Upper lobe of left lung (tissue), 6 donors: Measurements from ENCODE around the gene CCR9. TPM values are rescaled to one million over a fixed set of nuclear protein-coding genes. Genes with fewer than 3 reads are reported as not detected.

Source experiments
- ATAC-seq, 2 donors: fragments of 200-7000 bp; cut with Tn5 transposase; one replicate each; pipeline ENCODE4 v1.9.1; 2022; ENCODE audit warnings: mild to moderate bottlenecking in 2 of 2, moderate library complexity in 2 of 2; ENCODE audit not compliant: low FRiP score in 2 of 2
- DNase-seq, 2 donors: peaks; one replicate each; pipeline ENCODE4 v3.0.0-alpha.2; 2019 to 2020
- H3K27ac ChIP-seq, 4 donors: fragments of 200-600 bp; sonication (generic); one replicate each; pipeline ENCODE4 v1.5.1; 2016 to 2019
- H3K27me3 ChIP-seq, 4 donors: fragments of 200-600 bp; sonication (generic); one replicate each; pipeline ENCODE4 v1.5.1; 2017 to 2019
- H3K36me3 ChIP-seq, 4 donors: fragments of 200-600 bp; sonication (generic); one replicate each; pipeline ENCODE4 v1.5.1; 2016 to 2019
- H3K4me1 ChIP-seq, 4 donors: fragments of 200-600 bp; sonication (generic); one replicate each; pipeline ENCODE4 v1.5.1; 2018 to 2019
- H3K4me3 ChIP-seq, 4 donors: fragments of 200-600 bp; sonication (generic); one replicate each; pipeline ENCODE4 v1.5.1; 2017 to 2019; ENCODE audit warnings: mild to moderate bottlenecking in 2 of 4, moderate library complexity in 1 of 4
- H3K9me3 ChIP-seq, 4 donors: fragments of 200-600 bp; sonication (generic); one replicate each; pipeline ENCODE4 v1.5.1; 2018 to 2019
- EP300 ChIP-seq, 4 donors: sonication (generic); formaldehyde crosslinking; IDR thresholded peaks; one replicate each; pipeline ENCODE4 v1.5.1; 2017; ENCODE audit warnings: antibody characterized with exemption in 4 of 4, control low read depth in 2 of 4
- POLR2A ChIP-seq, 4 donors: fragments of 450-650 bp; IDR thresholded peaks; one replicate each; pipeline ENCODE4 v1.5.1; 2016 to 2017; ENCODE audit warnings: antibody characterized with exemption in 4 of 4, mild to moderate bottlenecking in 2 of 4
- POLR2AphosphoS5 ChIP-seq, 2 donors: sonication (generic); formaldehyde crosslinking; IDR thresholded peaks; one replicate each; pipeline ENCODE4 v1.5.1; 2017; ENCODE audit warnings: antibody characterized with exemption in 2 of 2
- WGBS, 2 donors: methylation state at CpG; one replicate each; pipeline ENCODE4 v1.1.5; 2017 to 2018; 5-methylcytosine and 5-hydroxymethylcytosine counted together
- total RNA-seq, 6 donors: library from RNA; depleted of rRNA in 4 of 6; stranded (reverse); fragments of >200 nt in 4 of 6; gene quantifications; one replicate each; pipeline versions ENCODE4 v1.1.0 to v1.2.1, GENCODE V29; 2016 to 2021
- TF ChIP-seq, protein P1 (sequence below), 6 experiments: fragments of 450-650 bp in 4 of 6; fragments of 200-600 bp in 2 of 6; sonication (generic) in 2 of 6; IDR thresholded peaks; one replicate each; pipeline ENCODE4 v1.5.1; 2016 to 2019; ENCODE audit warnings: antibody characterized with exemption in 6 of 6
- donor health status: DM: no; HTN: no; CAD: no; lungs with moderate emphysema.
- donor health status: DM: no; HTN: yes; CAD: no; lungs with severe emphysema.

CCR9 gene
- total RNA-seq, 6 donors from 2014 or later: 0.11 to 0.13 TPM; not detected in 4

DNA sequence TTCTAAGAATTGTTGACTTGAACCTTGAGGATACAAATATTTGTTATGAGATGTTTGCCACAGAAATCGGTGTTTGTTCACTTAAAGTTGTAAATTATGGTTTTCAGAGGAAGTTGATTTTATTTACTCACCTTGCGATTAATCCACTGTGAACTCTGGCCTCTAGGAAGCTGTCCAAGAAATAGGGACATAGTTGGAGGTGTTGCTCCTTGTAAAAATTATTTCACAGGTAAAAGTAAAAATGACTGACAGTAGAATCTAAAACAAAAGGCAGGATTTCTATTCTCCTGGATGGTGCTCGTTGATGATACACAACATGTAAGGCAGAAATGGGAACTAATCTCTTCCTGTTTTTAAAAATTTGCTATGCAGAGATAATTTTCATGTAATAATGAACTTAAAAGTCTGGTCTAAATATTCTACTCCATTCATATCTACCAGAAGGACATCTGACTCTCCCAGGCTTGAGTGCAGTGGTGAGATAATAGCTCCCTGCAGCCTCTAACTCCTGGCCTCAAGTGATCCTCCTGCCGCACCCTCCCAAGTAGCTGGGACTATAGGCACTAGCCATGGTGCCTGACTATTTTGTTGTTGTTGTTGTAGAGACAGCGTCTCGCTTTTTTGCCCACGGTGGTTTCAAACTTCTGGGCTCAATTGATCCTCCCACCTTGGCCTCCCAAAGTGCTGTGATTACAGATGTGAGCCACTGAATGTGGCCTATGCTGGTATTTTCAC is 27.4 kb upstream of the CCR9 start:
- Histone ChIP-seq H3K27ac (no peak overlapping the region), H3K27me3 (no peaks in the 10 kb centered on the region), H3K36me3 (no peaks in the 10 kb centered on the region), H3K4me3 (no peak overlapping the region), H3K4me1 (no peaks in the 10 kb centered on the region), H3K9me3 (peaks cover 0 to 4% (median 2%) of the 10 kb centered on the region in 4 donors)
- DNase-seq (no peak), ATAC-seq (no peak)
- WGBS, 2 donors: 70 to 85% methylated on average over 7 of the region's 7 CpGs
- TF ChIP-seq POLR2A (IDR thresholded peaks at IDR 0.05) (no peak), EP300 (IDR thresholded peaks at IDR 0.05) (no peak), POLR2AphosphoS5 (IDR thresholded peaks at IDR 0.05) (no peak)
- TF ChIP-seq, protein P1, sequence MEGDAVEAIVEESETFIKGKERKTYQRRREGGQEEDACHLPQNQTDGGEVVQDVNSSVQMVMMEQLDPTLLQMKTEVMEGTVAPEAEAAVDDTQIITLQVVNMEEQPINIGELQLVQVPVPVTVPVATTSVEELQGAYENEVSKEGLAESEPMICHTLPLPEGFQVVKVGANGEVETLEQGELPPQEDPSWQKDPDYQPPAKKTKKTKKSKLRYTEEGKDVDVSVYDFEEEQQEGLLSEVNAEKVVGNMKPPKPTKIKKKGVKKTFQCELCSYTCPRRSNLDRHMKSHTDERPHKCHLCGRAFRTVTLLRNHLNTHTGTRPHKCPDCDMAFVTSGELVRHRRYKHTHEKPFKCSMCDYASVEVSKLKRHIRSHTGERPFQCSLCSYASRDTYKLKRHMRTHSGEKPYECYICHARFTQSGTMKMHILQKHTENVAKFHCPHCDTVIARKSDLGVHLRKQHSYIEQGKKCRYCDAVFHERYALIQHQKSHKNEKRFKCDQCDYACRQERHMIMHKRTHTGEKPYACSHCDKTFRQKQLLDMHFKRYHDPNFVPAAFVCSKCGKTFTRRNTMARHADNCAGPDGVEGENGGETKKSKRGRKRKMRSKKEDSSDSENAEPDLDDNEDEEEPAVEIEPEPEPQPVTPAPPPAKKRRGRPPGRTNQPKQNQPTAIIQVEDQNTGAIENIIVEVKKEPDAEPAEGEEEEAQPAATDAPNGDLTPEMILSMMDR (IDR thresholded peaks at IDR 0.05): no peak

GRCh38 chr3:45860481-45860880 is 25.9 kb upstream of the CCR9 start:
- Histone ChIP-seq H3K36me3 (no peaks in the 10 kb centered on the region), H3K27me3 (no peaks in the 10 kb centered on the region), H3K4me3 (no peak overlapping the region), H3K4me1 (no peaks in the 10 kb centered on the region), H3K27ac (no peak overlapping the region), H3K9me3 (peaks cover 0 to 4% (median 2%) of the 10 kb centered on the region in 4 donors)
- 71 to 81% methylated on average over 4 of the region's 4 CpGs for WGBS, 2 donors
- no peak for ATAC-seq
- TF ChIP-seq EP300 (IDR thresholded peaks at IDR 0.05) (no peak), POLR2AphosphoS5 (IDR thresholded peaks at IDR 0.05) (no peak), POLR2A (IDR thresholded peaks at IDR 0.05) (no peak)
- TF ChIP-seq, protein P1 (IDR thresholded peaks at IDR 0.05): no peak
- DNase-seq: no peak

GRCh38 chr3:45861043-45861719 is 25.2 kb upstream of the CCR9 start:
- no peaks in the 10 kb centered on the region for H3K36me3 ChIP-seq
- no peak overlapping the region for H3K4me3 ChIP-seq
- H3K4me1 ChIP-seq: no peaks in the 10 kb centered on the region
- DNase-seq: no peak
- H3K27me3 ChIP-seq: no peaks in the 10 kb centered on the region
- ATAC-seq: no peak
- TF ChIP-seq EP300 (IDR thresholded peaks at IDR 0.05) (no peak), POLR2AphosphoS5 (IDR thresholded peaks at IDR 0.05) (no peak), POLR2A (IDR thresholded peaks at IDR 0.05) (no peak)
- TF ChIP-seq, protein P1 (IDR thresholded peaks at IDR 0.05): no peak
- H3K9me3 ChIP-seq: peaks cover 0 to 4% (median 2%) of the 10 kb centered on the region in 4 donors
- 63 to 67% methylated on average over 7 of the region's 7 CpGs for WGBS, 2 donors
- H3K27ac ChIP-seq: no peak overlapping the region

- Histone ChIP-seq H3K4me3 (no peak overlapping the region), H3K4me1 (no peaks in the 10 kb centered on the region), H3K9me3 (peaks cover 0 to 4% (median 2%) of the 10 kb centered on the region in 4 donors), H3K27ac (no peak overlapping the region), H3K27me3 (no peaks in the 10 kb centered on the region), H3K36me3 (no peaks in the 10 kb centered on the region)
- WGBS, 2 donors: 62 to 66% methylated on average over 8 of the region's 8 CpGs
- TF ChIP-seq EP300 (IDR thresholded peaks at IDR 0.05) (no peak), POLR2AphosphoS5 (IDR thresholded peaks at IDR 0.05) (no peak), POLR2A (IDR thresholded peaks at IDR 0.05) (no peak)
- TF ChIP-seq, protein P1 (IDR thresholded peaks at IDR 0.05): no peak
- ATAC-seq (no peak), DNase-seq (no peak)
Observed at GRCh38 chr3:45864760-45865519, 21.4 kb upstream of the CCR9 start.
